Ramos (cell line): ENCODE results near the gene CCT3.
"Not testable (repeated sequence)": the region's sequence is repeated elsewhere in the genome, so short reads cannot be mapped to it uniquely, and the experiment has no call there.

Experiments used
- in situ Hi-C: fragments of 300-500 bp; cut with MboI; formaldehyde crosslinking; loops from one replicate; pipeline ENCODE4 v1.14.3; 2022; ENCODE audit warnings: low sequenced_read_pairs; ENCODE audit not compliant: unreplicated experiment

CCT3 gene

DNA sequence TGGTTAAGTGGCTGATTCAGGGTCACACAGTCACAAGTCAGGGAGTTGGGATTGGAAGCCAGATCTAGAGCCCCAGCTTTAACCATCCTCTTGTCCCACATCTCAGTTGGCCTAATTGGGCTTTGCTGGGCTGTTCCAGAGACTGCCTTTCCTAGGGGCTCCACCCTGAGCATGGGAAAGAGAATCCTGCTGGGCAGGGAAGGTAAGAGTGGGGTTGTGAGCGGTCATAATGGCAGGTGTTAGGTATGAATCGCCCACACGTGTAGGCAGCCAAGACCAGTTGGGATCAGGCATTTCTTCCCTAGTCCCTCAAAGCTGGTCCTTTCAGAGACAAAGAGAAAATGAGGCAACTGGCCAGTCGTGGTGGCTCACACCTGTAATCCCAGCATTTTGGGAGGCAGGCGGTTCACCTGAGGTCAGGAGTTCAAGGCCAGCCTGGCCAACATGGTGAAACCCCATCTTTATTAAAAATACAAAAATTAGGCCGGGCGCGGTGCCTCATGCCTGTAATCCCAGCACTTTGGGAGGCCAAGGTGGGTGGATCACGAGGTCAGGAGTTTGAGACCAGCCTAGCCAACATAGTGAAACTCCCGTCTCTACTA, 31.7 kb upstream of the CCT3 start:
- in situ Hi-C loops: not testable (repeated sequence)

DNA sequence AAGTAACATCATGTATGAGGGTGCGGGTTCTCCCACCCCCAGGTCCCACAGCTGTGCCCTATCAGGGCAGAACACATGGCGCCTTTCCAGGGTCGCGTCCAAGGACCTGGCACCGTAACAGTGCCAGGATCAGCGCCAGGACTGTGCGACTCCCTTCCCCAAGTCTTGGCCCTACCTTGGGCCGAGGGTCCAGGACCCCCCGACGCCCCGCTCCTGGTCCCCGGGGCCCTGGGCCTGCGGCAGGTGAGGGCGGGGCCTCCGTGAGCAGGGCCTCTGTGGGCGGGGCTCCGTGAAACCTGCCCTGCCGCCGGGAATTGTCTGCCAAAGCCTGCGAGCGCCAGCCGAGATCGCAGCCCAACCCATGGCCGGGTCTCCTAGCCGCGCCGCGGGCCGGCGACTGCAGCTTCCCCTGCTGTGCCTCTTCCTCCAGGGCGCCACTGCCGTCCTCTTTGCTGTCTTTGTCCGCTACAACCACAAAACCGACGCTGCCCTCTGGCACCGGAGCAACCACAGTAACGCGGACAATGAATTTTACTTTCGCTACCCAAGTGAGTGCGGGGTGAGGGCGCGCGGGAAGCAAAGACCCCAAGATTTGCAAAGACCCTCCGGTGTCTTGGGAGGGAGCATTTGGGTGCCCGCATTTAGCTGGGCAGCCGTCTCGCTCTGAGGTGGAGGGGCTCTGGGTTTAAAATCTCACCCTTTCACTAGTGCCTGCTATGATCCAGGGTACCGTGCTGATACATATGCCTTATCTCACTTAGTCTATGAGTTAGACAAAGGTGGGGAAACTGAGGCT, 31.0 kb upstream of the CCT3 start, which contains the start of gene RHBG:
RHBG (plus strand) TSS at position 323 of the 796 bp plus-strand sequence; CDS start at position 362, 39 bp downstream.
- in situ Hi-C loops: no loop called here

- in situ Hi-C loops: no loop called here
These were observed 30.1 kb upstream of the CCT3 start for GRCh38 chr1:156368157-156368658.

DNA sequence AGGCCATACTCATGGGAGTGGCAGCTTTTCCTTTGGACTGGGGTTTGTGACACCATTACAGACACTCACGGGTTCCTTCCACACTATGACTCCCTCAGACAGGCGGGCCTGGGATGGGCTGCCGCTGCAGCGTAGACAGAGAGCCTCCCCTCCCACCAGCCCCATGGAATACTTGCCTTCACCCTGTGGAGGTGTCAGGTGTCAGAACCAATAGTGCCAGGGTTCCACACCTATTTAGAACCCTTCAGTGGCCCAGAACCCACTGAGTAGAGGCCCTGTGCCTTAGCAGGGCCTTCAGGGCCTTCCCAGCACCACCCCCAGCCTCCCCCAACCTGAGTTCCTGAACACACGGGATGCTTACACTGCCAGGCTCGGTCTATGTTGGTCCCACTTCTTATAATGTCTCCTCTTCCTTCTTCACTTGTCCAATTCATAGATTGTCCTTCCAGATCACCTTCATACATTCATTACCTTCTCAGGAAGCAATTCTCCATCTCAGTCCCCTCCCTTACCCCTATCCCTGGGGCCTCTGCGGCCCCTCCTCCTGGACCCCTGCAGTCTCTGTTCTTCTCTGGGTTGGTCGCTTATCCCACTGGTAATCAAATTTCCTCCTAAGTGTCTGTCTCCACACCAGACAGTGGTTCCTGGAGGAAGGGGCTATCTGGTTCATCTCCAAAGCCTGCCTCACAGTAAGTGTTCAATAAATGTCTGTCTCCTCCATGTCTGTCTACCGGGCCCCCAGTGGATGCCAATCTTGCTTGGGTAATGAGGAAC, 29.5 kb upstream of the CCT3 start:
- in situ Hi-C loops: no loop called here

GRCh38 chr1:156366378-156367166, 28.5 kb upstream of the CCT3 start:
- in situ Hi-C loops: no loop called here

DNA sequence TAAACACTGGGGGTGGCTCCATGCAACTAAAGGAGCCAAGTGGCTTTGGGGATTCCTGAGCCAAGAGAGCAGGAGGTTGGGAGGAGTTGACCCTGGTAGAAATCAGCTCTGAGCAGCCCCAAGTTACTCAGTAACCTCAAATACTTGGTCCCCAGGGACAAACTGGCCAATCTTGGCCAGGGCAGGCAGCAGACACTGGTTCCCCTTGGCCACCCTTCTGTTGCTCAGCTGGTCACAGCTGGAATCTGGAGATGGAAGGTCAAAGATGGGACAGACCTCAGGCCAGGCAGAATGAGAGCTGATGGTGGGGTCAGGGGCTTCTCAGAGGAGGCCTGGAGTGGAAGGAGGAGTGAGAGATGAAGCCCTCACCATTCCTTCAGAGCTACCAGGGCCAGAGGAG, 27.7 kb upstream of the CCT3 start:
- in situ Hi-C loops: no loop called here

GRCh38 chr1:156360534-156360933, 22.4 kb upstream of the CCT3 start:
- in situ Hi-C loops: no loop called here

DNA sequence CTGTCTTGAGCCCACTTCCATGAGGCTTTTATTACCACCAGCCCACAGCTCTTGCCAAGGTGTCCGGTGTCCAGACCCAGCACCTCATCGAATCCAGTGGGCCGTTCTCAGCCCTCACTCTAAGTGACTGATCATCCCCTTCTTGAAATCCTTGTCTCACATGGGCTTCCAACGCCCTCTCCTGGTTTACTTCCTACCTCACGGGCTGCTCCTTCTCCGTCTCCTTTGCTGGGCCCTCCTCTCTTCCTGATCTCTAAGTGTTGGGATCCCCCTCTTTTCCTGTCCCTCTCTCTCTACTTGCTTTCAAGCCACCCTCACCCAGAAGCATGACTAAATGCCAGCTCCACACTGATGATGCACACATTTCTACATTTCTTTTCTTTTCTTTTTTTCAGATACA, 21.9 kb upstream of the CCT3 start:
- in situ Hi-C loops: no loop called here

DNA sequence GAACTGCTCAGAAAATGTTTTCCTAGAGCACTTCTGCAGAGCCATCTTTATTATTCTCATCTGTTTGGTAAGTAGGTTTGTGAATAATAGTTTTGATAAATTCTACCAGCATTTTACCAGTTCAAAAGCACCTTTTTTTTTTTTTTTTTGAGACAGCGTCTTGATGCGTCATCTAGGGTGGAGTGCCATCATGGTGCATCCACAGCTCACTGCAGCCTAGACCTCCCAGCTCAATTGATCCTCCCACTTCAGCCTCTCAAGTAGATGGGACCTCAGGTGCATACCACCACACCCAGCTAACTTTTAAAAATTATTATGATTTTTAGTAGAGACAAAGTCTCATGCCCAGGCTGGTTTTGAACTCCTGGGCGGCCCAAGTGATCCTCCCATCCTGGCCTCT, 21.2 kb upstream of the CCT3 start:
- in situ Hi-C loops: no loop called here

- in situ Hi-C loops: no loop called here
These were observed 20.5 kb upstream of the CCT3 start for GRCh38 chr1:156358641-156359040.

DNA sequence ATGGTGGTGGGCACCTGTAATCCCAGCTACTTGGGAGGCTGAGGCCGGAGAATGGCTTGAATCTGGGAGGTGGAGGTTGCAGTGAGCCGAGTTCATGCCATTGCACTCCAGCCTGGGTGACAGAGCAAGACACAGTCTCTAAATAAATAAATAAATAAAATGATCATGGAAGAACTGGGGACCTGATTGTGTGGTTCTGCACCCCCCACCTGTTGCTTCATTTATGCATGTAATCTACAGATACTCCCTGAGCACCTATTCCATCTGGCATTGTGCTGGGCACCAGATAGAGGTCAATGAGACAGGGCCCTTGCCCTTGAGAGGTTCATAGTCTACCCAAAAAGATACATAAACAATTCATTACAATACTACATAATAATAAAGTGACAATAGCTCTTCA, 19.9 kb upstream of the CCT3 start:
- in situ Hi-C loops: no loop called here

DNA sequence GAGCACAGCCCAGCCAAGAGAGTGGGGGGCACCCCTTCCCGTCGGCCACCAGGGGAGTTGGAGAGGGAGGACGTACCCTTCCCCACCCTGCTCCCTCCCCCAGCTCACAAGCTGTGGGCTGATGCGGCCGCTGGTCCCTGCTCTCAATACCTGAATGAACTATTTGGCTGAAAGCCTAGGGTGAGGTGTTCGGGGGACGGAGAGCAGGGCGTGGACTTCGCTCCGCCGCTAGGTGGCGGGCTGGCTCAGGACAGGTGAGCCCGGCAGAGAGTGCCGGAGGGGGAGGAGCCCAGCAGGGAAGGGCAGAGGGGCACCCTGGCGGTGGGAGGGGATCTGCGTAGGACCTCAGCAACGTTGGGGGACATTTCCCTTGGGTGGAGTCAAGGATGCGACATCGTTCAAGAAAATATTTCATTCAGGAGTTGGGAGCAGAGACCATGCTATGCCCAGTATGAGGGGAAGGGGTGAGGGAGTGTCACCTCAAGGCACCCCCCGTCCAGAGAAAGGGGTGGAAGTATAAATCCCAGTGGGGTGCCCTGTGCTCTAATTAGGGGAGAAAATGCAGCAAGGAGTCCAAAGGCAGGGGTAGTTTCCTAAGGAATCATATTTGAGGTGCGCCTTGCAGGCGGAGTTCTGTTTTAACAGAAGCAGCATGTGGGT, 18.9 kb upstream of the CCT3 start:
- in situ Hi-C loops: no loop called here

- in situ Hi-C loops: no loop called here
These were observed 18.3 kb upstream of the CCT3 start for GRCh38 chr1:156356262-156356874.

DNA sequence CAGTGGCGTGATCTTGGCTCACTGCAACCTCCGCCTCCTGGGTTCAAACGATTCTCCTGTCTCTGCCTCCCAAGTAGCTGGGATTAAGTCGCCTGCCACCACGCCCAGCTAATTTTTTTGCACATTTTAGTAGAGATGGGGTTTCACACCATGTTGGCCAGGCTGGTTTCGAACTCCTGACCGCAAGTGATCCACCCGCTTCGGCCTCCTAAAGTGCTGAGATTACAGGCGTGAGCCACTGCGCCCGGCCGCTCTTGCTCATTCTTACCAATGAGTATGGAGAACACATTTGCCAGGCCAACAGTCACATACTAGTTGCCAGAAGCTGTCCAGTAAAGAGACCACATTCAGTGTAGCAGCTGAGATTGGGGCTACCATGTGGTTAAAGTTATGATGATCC, 14.4 kb upstream of the CCT3 start:
- in situ Hi-C loops: not testable (repeated sequence)

DNA sequence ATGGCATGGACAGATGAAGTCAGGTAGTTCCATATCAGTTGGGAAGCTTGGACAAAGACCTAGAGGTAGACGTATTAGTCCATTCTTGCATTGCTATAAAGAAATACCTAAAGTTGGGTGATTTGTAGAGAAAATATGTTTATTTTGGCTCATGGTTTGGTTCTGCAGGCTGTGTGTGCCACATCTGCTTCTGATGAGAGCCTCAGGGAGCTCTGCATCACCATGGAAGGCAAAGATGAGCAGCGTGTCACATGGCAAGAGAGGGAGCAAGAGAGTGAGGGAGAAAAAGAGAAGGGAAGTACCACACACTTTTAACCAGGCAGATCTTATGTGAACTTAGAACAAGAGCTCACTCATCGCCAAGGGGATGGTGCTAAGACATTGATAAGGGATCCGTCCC, 9.2 kb upstream of the CCT3 start:
- in situ Hi-C loops: no loop called here

- in situ Hi-C loops: no loop called here
These were observed 8.5 kb upstream of the CCT3 start for GRCh38 chr1:156346636-156347035.

DNA sequence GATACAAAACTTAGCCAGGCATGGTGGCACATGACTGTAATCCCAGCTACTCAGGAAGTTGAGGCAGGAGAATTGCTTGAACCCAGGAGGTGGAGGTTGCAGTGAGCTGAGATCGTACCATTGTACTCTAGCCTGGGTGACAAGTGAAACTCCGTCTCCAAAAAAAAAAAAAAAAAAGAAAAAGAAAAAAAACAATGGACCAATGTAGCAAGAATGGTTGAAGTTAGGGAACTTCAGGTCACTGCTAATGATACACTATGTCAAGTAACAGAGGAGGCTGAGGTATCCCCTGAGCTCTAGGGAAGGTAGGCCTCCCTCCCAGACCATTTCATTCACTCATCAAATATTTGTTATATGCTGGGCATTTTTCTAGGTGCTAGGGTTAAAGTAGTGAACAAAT, 7.9 kb upstream of the CCT3 start:
- in situ Hi-C loops: not testable (repeated sequence)

GRCh38 chr1:156344409-156344808, 6.3 kb upstream of the CCT3 start:
- in situ Hi-C loops: no loop called here
